HG03103 (cell line): ENCODE data around the gene CSNK2B.

Experiments used
- ATAC-seq: cut with Tn5 transposase; IDR thresholded peaks from one replicate; pipeline ENCODE4 v1.9.1; 2021; ENCODE audit warnings: low read depth; ENCODE audit not compliant: unreplicated experiment

The CSNK2B gene

DNA sequence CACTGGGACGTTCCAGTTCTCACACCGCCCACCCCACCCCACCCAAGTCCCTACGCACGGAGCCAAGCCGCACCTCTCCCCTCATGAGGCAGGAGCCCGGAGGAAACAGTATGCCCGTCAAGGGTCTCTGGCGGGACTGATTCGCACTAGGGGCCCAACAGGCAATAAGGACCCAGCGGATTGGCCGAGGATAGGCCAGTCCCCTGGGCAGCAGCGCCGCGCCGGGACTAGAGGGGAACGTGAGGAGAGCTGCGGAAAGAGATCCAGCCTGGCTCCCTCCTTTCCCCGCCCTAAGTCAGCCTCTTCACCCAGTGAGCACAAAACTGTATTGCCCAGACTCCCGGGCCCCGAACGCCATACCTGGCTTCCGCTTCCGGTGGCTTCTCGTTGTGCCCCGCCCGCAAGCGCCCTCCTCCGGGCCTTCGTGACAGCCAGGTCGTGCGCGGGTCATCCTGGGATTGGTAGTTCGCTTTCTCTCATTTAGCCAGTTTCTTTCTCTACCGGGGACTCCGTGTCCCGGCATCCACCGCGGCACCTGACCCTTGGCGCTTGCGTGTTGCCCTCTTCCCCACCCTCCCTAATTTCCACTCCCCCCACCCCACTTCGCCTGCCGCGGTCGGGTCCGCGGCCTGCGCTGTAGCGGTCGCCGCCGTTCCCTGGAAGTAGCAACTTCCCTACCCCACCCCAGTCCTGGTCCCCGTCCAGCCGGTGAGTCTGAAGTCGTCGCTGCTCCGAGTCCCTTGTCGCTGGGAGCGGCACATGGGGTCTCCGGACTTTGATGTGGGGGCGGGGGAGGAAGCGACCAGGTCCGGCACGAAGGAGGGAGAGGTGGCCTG is at the start of gene CSNK2B:
Gene CSNK2B (plus strand): TSS at position 580 of the 836 bp plus-strand sequence. CDS start 752 bp downstream, outside the sequence.
- ATAC-seq = peak; percentile 68

DNA sequence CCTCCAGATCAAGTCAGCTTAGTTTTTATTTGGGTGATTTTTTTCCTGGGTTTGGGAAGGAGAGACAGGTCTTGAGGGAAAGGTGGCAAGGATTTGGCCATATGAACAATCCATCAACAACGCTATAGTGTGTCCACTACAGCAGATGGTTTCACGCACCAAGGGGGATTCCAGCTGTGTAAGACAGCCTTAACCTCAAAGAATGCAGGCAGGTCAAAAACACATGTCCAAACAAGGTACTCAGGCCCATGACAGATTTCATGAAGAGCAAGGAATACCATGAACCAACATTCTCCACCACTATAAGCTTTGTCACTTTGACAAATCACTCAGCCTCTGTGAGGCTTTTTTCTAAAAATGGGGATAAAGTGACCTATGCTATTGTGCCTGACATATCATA is 48.9 kb upstream of the CSNK2B start:
- ATAC-seq = no peak

DNA sequence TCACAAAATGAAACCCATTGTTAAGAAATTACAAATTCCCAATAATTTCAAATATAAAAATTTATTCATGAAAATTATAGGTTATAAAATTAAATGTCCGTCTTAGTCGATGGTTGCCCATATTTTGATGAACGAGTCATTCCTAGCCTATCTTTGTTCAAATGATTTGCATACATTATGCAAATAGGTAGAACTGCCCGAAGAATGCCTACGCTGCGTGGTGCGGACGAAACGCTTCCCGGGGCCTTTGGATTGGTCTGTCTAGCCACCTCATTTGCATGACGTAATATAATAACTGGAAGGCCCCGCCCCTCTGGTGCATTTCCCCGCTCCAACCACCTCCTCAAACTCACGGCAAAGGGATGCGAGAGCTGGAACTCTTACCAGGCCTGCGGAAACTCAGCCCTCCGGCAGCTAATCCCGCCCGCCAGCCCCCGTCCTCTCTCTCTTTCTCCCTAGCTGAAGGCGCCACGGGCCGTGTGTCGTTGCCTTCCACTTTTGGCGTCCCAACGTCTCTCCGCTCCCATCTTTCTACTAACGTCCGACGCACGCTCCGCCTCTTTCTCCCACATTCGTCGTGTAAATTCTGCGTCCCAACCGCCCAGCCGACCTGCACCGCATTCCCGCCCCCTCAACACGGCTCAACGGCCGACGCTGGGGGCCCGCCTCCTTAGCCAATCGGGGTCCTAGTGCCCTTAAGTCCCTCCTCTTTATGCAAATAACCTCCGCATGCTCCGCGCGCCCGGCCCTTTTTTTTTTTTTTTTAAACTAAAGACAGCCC is 45.9 kb upstream of the CSNK2B start:
- peak; percentile 66 for ATAC-seq

DNA sequence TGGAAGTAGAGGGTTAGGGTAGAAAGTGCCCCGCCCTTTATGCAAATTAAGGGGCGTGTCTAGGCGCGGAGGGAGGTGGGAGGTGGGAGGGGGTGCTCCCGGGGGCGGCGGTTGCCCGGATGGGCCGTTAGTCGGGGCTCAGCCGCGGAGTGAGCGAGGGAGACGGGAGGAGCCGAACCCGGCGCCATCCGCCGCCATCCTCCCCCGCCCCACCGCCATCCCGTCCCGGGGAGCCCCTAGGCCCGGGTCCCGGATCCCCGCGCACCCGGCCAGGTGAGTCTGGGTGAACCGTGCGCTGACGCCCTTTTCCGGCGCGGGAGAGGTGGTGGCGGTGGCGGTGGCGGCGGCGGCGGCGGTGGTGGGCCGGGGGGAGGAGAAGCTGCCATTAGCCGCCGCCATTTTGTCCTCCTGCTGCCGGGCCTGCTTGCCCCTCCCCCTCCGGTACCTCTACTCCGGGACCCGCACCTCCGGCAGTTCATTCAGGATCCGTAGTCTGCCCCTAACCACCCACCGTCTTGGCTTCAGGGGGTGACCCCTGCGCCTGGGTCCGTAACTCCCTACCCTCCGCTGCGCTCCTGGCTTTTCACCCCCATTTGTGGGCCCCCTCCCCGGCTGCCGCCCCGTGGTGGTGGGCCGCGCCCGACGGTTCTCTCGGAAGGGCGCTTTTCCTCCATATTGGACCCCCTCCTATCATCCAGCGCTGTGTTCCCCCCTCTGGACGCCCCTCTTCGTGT is 45.1 kb upstream of the CSNK2B start, which contains the start of gene PRRC2A:
Gene PRRC2A (plus strand): TSS at position 130 of the 734 bp plus-strand sequence. CDS start 2,075 bp downstream, outside the sequence.
- peak; percentile 38 for ATAC-seq

DNA sequence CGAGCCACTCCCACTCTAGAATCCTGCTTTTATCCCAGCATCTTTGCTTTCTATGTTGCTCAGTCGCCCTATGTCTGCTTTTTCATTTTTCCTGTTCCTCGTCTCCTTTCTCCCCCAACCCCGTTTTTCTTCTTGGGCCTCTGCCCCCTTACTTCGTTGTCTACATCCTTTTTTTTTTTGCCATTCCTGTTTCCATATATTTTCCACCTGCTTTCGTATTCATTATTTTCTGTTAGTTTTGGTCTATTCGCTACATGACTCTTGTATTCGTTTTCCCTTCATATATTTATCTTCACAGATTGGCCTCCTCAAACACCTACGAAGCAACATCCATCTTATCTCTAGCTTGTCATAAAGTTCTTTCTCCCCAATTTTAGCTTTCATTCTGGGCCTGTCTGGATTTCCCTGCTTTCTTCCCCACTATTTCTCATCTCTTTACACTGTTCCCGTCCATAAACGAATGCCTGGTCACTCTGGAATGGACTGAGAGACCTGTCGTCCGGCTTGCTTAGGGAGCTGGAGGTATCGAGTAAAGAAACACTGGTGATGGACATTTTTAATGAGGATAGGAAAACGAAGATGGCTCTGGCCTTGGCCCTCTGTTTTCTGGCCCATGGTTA is 44.5 kb upstream of the CSNK2B start:
- ATAC-seq = no peak

DNA sequence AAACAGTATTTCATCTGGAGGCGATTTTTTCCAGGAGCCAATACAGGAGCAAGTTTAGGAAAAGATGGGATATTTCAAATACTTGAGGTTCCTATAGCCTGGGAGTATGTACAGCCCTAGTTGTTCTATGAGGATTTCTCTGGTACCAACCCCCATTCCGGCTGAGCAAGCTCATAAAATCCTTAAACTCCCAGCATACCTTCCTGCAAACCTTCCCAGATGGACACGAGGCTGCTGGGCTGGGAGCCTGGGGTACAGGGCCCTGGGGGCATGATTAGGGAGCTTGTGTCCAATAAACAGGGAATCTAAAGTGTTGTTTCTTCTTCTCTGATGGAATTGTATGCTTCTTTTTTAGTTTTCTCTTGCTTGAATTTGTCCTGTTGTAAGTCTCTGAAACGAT is 43.9 kb upstream of the CSNK2B start:
- ATAC-seq = no peak

DNA sequence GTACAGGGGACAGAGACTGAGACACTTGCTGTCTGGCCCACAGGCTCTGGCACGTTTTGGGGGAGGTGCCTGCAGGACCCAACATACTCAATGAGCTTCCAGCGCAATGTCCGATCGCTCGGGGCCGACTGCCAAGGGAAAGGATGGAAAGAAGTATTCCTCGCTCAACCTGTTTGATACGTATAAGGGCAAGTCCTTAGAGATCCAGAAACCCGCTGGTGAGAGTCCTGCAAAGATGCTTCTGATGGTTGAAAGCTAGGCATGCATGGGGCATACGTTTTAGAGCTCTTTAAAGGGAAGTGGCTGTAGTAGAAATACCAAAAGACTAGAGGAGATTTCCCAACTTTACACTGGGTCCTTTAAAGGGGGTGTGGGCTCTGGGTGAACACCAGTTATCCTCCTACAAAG is 43.2 kb upstream of the CSNK2B start:
- ATAC-seq = no peak

DNA sequence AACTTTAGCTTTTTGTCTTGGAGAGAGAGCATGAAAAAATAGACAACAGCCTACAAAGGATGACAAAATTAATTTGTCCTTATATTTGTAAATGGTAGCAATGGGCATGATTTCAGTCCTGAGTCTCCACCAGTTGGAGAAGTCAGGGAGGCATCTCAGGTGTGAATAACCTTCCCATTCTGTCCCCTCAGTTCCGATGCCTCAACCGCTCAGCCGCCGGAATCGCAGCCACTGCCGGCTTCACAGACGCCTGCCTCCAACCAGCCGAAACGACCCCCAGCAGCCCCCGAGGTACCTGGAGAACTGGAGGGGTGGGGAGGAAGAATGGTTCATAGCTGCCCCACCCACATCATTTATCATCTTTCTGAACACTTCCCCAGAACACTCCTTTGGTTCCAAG is 41.8 kb upstream of the CSNK2B start:
- ATAC-seq = no peak

DNA sequence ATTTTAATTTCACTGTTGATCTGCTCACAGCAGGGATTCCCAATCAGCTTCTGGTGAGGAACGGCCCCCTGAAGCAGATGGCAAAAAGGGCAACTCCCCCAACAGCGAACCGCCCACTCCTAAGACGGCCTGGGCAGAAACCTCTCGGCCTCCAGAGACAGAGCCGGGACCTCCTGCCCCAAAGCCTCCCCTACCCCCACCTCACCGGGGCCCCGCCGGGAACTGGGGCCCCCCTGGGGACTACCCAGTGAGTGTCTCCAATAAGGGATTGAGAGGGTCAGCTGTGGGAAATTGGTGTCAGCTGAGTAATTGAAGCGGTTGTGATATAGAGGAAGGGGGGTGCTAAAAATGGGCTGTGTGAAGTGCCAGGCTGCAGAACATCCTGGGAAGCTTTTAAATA is 38.9 kb upstream of the CSNK2B start:
- ATAC-seq = no peak

DNA sequence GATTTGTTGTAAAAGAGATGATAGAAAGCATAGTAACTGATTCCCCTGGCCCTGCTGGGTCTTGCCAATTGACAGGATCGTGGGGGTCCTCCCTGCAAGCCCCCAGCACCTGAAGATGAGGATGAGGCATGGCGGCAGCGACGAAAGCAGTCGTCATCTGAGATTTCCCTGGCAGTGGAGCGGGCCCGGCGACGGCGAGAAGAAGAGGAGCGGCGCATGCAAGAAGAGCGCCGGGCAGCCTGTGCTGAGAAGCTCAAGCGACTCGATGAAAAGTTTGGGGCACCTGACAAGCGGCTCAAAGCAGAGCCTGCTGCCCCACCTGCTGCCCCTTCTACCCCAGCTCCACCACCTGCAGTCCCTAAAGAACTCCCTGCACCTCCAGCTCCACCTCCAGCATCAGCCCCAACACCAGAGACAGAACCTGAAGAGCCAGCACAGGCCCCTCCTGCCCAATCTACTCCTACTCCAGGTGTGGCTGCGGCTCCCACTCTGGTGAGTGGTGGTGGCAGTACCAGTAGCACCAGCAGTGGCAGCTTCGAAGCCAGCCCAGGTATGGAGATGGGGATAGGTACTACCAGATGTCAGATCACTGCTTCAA is 38.1 kb upstream of the CSNK2B start:
- no peak for ATAC-seq

DNA sequence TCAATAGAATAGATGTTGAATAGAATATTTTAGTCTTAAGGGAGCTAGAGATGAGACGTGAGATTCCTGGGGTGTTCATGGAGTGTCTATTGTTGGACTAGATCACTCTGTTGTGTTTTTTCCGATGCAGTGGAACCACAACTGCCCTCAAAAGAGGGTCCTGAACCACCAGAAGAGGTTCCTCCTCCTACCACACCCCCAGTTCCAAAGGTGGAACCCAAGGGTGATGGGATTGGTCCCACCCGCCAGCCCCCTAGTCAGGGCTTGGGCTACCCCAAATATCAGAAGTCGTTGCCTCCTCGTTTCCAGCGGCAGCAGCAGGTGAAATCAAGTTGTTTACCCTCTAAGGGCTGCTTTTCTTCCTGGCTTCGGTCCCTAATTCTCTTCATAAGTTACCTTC is 36.9 kb upstream of the CSNK2B start:
- no peak for ATAC-seq

DNA sequence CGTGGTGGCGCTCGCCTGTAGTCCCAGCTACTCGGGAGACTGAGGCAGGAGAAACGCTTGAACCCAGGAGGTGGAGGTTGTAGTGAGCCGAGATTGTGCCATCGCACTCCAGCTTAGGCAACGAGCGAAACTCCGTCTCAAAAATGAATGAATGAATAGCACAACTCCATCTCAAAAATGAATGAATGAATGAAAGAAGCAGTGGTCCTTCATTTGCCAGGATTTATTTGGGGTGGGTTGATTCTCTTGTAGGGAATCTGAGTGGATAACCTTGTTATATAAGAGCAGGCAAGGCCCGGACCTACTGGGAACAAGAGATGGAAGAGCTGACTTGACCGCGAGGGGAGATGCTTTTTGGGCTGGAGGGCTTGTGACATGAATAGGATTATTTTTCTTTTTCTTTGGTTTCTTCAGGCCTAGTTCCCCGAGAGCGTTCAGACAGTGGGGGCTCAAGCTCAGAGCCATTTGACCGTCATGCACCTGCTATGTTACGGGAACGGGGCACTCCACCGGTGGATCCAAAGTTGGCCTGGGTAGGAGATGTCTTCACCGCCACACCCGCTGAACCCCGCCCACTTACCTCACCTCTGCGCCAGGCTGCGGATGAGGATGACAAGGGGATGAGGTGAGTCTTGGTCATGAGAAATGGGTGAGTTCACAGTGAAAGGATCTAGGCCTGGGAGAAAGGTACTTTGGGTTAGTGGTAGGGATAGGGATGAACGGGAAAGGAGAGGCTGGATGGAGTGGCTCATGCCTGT is 35.5 kb upstream of the CSNK2B start:
- ATAC-seq = no peak

DNA sequence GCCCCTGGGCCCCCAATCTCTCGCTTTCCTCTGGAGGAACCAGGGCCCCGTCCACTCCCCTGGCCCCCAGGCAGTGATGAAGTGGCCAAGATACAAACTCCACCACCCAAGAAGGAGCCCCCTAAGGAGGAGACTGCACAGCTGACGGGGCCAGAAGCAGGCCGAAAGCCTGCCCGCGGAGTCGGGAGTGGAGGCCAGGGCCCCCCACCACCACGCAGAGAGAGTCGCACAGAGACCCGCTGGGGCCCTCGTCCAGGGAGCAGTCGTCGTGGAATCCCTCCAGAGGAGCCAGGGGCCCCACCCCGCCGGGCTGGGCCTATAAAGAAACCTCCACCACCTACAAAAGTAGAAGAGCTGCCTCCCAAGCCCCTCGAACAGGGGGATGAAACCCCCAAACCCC is 34.7 kb upstream of the CSNK2B start:
- ATAC-seq = no peak

DNA sequence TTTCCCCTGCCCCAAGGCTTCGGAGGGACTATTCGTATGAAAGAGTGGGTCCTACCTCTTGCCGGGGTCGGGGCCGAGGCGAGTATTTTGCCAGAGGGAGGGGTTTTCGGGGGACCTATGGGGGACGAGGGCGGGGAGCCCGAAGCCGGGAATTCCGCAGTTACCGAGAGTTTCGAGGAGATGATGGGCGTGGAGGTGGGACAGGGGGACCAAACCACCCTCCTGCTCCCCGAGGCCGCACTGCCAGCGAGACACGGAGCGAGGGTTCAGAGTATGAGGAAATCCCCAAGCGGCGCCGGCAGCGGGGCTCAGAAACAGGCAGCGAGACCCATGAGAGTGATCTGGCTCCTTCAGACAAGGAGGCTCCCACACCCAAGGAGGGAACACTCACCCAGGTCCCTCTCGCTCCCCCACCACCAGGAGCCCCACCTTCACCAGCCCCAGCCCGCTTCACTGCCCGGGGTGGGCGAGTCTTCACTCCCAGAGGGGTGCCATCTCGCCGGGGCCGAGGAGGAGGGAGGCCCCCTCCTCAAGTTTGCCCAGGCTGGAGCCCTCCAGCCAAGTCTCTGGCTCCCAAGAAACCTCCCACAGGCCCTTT is 34.1 kb upstream of the CSNK2B start:
- ATAC-seq = no peak

DNA sequence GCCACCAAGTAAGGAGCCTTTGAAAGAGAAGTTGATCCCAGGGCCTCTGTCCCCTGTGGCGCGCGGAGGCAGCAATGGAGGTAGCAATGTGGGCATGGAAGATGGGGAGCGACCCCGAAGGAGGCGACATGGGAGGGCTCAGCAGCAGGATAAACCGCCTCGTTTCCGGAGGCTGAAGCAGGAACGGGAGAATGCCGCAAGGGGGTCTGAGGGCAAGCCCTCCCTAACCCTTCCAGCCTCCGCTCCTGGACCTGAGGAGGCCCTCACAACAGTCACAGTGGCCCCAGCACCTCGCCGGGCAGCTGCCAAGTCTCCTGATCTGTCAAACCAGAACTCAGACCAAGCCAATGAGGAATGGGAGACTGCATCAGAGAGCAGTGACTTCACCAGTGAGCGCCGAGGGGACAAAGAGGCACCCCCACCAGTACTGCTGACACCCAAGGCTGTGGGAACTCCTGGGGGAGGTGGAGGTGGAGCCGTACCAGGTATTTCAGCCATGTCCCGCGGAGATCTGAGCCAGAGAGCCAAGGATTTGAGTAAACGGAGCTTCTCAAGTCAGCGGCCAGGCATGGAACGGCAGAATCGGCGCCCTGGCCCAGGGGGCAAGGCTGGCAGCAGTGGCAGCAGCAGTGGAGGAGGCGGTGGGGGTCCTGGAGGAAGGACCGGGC is 33.5 kb upstream of the CSNK2B start:
- no peak for ATAC-seq

DNA sequence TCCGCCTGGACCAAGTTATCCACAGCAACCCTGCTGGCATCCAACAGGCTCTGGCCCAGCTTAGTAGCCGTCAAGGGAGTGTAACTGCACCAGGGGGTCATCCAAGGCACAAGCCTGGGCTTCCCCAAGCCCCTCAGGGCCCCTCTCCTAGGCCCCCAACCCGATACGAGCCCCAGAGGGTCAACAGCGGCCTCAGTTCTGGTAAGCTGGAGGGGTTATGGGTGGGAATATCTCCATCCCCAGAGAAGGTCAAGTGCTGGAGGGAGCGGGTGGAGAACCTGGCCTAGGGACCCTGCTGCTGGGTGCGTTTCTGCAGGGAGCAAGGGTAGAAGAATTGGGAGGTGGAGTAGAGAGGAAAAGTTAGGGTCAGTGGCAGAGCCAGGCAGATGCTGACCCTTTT is 32.4 kb upstream of the CSNK2B start:
- ATAC-seq = no peak

DNA sequence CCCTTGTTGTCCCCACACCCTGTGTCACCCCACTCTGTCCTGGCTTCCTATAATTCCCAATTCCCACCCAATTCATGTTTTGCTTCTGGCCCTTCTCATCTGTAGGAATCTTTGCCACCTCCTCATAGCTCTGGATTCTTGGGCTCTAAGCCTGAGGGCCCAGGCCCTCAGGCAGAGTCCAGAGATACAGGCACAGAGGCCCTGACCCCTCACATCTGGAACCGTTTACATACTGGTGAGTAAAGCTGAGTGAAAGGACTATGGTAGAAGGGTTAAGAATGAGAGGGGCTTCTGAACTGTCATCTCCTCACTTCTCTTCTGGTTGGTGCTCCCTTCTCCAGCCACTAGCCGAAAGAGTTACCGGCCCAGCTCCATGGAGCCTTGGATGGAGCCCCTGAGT is 31.7 kb upstream of the CSNK2B start:
- no peak for ATAC-seq

DNA sequence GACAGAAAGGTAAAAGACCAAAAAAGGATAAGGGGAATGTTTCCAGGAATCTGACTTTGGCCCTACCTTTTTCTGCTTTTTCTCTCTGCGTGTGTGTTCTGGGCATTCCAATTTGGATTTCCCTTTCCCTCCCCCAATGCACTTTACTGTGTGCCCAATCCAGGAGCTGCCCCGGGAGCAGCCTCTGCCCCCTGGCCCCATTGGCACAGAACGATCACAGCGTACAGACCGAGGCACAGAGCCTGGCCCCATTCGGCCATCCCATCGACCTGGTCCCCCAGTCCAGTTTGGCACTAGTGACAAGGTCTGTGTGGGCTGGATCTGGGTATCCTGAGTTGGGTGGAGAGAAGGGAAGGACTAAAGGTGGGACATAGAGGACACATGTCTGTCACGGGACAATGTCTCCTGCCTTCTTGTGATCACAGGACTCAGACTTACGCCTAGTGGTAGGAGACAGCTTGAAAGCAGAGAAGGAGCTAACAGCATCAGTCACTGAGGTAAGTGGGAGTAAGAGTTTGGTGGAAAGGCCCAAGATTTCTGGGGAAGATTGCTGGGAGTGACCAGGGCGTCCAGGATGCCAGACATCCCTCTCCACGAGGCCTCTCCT is 30.8 kb upstream of the CSNK2B start:
- no peak for ATAC-seq
